Adrenal gland (tissue), 5 donors: ENCODE measurements around the gene DTX2.
"Not testable (repeated sequence)": the region's sequence is repeated elsewhere in the genome, so short reads cannot be mapped to it uniquely, and the experiment has no call there.

Experiments used
- POLR2A ChIP-seq, 2 donors: fragments of 450-650 bp; IDR thresholded peaks; one replicate each; pipeline ENCODE4 v1.6.1; 2017; ENCODE audit warnings: antibody characterized with exemption in 2 of 2, mild to moderate bottlenecking in 2 of 2, moderate library complexity in 1 of 2
- TF ChIP-seq, protein P1 (sequence below), 6 experiments: fragments of 450-650 bp in 4 of 6; fragments of 200-600 bp in 2 of 6; sonication (generic) in 1 of 6; IDR thresholded peaks; 1 replicate in 5 of 6; 2 replicates in 1 of 6; pipeline versions ENCODE4 v1.5.1 to v1.8.0; 2016 to 2021; ENCODE audit warnings: antibody characterized with exemption in 6 of 6, mild to moderate bottlenecking in 2 of 6, moderate library complexity in 1 of 6
- donor health status: DM: no; HTN: no; CAD: no.

DNA sequence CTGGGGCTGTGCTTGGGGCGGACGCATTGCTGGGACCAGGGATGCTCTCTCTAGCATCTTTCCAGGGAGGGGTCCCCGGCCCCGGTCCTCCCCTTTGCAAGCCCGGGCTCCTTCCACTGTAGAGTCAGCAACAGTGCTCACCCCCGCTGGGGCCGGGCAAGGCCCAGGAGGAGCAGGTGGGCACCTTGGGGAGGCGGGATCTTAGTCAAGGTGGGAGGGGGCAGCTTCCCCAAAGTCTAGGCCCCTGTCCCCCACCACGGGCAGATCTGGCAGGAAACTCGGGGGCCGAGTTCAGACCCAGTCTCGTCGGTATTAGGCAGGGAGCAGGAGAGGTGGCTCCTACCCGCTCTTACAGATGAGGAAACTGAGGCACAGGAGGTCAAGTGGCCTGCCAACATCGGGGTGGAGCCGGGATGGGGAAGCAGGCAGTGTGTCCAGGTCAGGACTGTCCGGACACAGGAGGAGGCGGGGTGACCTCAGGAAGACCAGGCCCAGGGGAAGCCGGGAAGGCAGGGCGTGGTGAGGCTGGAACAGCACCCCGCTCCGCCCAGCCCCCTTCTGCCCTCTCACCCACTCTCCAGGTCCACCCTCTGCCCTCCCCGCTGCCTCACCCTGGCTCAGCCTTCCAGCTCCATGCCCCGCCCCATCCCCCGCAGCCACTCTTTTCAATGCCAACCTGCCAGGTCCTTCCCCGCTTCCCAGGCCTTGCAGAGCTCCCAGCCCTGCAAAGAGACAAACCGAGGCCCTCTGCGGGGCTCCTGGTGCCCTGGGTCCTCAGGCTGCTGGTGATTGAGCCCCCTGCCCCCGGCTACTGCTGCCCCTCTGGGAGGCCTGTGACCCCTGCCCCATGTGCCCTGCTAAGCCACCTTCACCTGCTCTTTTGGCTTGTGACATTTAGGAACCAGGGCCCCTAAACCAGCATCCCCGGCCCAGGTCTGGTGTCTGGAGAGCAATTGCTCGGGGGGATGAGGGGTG, 50.7 kb downstream of the DTX2 start:
- TF ChIP-seq, protein P1, sequence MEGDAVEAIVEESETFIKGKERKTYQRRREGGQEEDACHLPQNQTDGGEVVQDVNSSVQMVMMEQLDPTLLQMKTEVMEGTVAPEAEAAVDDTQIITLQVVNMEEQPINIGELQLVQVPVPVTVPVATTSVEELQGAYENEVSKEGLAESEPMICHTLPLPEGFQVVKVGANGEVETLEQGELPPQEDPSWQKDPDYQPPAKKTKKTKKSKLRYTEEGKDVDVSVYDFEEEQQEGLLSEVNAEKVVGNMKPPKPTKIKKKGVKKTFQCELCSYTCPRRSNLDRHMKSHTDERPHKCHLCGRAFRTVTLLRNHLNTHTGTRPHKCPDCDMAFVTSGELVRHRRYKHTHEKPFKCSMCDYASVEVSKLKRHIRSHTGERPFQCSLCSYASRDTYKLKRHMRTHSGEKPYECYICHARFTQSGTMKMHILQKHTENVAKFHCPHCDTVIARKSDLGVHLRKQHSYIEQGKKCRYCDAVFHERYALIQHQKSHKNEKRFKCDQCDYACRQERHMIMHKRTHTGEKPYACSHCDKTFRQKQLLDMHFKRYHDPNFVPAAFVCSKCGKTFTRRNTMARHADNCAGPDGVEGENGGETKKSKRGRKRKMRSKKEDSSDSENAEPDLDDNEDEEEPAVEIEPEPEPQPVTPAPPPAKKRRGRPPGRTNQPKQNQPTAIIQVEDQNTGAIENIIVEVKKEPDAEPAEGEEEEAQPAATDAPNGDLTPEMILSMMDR (IDR thresholded peaks at IDR 0.05), result not testable (repeated sequence)
- TF ChIP-seq POLR2A (IDR thresholded peaks at IDR 0.05), result not testable (repeated sequence)
